ENCODE measurements around the gene UNC5CL.

The UNC5CL gene

DNA sequence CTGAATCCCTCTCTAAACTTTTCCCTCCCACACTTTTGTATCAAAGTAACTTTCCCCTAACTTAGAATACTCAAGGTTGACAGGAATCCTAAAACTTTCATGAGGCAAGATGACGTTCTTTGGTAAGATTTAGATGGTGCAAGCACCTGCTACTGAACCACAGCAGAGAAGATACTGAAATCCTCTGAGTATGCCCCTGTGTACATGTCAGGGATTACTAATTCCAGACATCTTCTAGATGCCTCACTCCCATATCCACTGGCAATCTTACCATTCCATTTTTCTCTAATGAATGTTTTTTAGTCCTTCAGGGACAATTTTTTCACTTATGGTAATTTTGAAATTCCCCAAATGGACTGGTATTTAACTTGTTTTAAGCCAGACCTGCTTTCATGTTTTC lies 23.0 kb upstream of the UNC5CL start:
- H3K4me3 ChIP-seq (ENCODE audit: low read depth, low read length): no peak overlapping the region
- TF ChIP-seq, protein P1, sequence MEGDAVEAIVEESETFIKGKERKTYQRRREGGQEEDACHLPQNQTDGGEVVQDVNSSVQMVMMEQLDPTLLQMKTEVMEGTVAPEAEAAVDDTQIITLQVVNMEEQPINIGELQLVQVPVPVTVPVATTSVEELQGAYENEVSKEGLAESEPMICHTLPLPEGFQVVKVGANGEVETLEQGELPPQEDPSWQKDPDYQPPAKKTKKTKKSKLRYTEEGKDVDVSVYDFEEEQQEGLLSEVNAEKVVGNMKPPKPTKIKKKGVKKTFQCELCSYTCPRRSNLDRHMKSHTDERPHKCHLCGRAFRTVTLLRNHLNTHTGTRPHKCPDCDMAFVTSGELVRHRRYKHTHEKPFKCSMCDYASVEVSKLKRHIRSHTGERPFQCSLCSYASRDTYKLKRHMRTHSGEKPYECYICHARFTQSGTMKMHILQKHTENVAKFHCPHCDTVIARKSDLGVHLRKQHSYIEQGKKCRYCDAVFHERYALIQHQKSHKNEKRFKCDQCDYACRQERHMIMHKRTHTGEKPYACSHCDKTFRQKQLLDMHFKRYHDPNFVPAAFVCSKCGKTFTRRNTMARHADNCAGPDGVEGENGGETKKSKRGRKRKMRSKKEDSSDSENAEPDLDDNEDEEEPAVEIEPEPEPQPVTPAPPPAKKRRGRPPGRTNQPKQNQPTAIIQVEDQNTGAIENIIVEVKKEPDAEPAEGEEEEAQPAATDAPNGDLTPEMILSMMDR (IDR thresholded peaks at IDR 0.05; ENCODE audit: low read depth, low read length, missing control alignments): no peak
- no peak for DNase-seq (ENCODE audit: low read depth)

GRCh38 chr6:41061196-41061726 lies 22.2 kb upstream of the UNC5CL start:
- TF ChIP-seq, protein P1 (IDR thresholded peaks at IDR 0.05; ENCODE audit: low read depth, low read length, missing control alignments): no peak

DNA sequence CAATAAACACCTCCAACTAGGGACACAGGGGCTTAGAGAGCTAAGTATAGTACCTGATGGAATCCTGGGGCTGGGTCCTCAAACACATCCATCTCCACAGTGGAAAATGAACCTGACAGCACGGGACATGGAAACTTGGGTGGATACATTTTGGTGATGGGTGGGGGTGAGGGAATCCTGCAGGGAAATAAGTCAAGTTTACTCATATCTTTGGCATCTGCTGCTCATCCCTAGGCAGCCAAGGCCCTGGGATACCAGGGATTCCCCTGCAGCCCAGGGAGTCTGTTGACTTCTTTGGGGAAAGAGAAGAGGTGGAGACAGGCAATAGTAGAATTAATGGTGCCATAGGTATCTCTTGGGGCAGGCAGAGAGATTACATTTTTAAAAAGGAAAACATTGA lies 20.5 kb upstream of the UNC5CL start:
- TF ChIP-seq, protein P1 (IDR thresholded peaks at IDR 0.05; ENCODE audit: low read depth, low read length, missing control alignments): no peak
- no peak for DNase-seq (ENCODE audit: low read depth)
- H3K4me3 ChIP-seq (ENCODE audit: low read depth, low read length): no peak overlapping the region

More at GRCh38 chr6:41061196-41061726, 22.2 kb upstream of the UNC5CL start:
- H3K4me3 ChIP-seq (ENCODE audit: low read depth, low read length): no peak overlapping the region
- DNase-seq (ENCODE audit: low read depth): no peak

GRCh38 chr6:41058783-41059181 lies 19.8 kb upstream of the UNC5CL start:
- no peak for DNase-seq (ENCODE audit: low read depth)
- TF ChIP-seq, protein P1 (IDR thresholded peaks at IDR 0.05; ENCODE audit: low read depth, low read length, missing control alignments): peak; percentile 1
- no peak overlapping the region for H3K4me3 ChIP-seq (ENCODE audit: low read depth, low read length)

- no peak for DNase-seq (ENCODE audit: low read depth)
- H3K4me3 ChIP-seq (ENCODE audit: low read depth, low read length): no peak overlapping the region
- TF ChIP-seq, protein P1 (IDR thresholded peaks at IDR 0.05; ENCODE audit: low read depth, low read length, missing control alignments): no peak
These were observed 17.9 kb upstream of the UNC5CL start for GRCh38 chr6:41056768-41057490.

DNA sequence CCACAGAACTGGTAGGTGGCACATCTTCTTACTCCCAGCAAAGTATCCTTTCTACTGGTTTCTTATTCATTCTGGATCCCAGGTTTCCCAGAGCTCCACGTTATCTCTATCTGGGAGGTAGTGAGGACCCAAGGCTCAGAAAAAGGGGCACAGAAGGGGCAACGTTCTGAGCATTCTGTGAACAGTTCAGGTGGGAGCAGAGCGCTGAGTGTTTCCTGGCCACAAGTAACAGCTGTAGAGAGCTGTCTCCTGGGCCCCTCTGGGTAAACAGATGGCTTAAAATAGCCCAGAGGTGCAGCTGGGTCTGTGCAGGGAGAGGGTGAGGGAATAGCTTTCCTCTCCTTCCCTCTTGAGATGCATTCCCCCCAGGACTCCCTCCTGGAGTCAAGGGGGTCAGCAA lies 16.1 kb upstream of the UNC5CL start:
- no peak for DNase-seq (ENCODE audit: low read depth)
- TF ChIP-seq, protein P1 (IDR thresholded peaks at IDR 0.05; ENCODE audit: low read depth, low read length, missing control alignments): no peak
- H3K4me3 ChIP-seq (ENCODE audit: low read depth, low read length): no peak overlapping the region

DNA sequence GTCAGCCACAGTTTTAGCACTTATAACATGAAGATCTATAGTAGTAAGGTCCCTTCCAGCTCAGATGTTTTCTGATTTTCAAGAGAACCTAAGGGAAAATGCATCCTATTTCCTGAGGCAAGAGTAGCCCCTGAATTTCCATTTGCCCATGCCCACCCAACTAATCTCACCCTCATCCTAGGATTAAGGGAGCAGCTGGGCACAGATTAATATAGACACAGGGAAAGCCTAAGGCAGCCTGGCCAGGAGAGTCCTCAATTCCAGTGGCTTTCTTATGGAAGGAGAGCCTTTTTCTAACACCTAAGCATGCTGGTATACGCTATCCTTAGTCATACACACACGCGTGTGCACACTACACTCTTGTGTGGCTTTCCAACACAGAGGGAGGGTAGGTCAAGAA lies 15.5 kb upstream of the UNC5CL start:
- TF ChIP-seq, protein P1 (IDR thresholded peaks at IDR 0.05; ENCODE audit: low read depth, low read length, missing control alignments): no peak

More for the DNA sequence above, 15.5 kb upstream of the UNC5CL start:
- H3K4me3 ChIP-seq (ENCODE audit: low read depth, low read length): no peak overlapping the region
- no peak for DNase-seq (ENCODE audit: low read depth)

Measured in GM12864 (cell line).